ENCODE results near the gene CRKL.
A peak's percentile ranks its signal among the peaks of the same experiment; 100 is the strongest.

CRKL gene

DNA sequence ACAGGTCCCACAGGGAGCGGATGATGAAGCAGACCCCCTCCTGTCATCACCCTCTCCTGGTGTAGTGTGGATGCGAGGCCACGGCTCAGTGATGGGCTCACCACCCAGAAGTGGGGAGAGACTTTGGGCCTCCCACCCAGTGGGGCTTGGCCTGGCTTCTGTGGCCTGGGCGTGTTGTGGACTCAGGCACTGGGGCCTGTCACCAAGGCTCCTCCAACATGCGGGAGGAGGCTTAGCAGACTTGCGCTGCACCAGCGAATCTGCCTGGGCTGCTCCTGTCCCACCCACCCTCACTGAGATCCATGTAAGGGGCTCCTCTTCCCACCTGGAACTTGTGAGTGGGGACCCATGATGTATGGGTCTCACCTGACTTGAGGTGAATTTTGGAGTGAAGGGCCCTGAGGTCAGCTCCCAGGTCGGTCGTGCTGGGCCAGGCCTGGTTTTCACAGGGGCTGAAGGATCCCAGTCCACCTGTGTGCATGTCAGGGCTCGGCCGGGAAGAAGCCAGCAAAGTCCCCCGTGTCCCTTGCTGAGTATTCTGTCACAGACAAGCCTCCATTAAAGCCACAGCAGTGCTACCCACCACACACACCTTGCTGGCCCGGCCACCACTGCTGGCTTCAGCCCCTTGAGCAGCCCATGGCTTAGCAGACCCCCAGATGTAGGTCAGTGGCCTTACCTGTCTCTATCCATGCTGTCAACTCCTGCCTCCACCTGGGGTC, 80.5 kb downstream of the CRKL start:
- DNase-seq (ENCODE audit: low read depth): no peak

DNA sequence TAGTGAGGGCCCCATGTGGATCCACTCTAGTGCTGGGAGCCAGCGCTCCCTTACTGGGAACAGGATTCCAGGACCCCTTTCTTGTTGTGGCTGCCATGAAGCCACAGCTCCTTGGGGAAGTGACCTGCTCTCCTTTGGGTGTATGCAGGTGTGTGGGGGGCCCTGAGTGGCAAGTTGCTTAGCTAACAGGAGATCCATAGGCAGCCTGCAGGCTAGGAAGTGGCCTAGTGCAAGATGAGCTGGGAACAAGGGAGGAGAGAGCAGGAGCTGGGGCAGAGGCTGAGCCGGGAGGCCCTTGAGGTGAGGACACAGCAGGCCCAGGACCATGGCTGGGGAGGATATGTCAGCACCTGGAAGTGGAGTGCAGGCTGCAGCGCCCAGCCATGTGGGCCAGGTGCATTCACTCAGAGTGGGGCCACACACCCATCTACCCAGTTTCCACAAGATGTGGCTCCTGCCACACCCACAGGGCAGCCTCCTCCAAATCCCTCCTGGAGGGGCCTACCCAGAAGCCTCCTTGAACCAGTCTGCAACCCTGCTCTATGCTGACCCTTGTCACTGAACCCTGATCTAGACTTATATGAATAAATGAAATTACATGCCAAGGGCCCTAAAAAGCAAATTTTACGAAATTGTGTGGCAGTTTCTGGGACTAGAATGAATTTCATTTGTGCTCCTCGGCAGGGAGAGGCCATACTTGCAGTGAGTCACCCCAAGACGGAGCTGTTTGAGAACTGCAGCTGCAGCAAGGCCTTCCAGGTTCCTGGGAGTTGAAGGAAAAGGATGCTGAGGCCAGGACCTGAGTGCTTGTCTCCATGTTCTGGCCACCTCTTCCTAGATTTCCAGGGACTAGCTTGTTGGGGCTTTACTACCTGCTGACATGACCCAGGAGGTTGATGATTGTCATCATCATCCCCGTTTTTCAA, 81.5 kb downstream of the CRKL start:
- no peak for DNase-seq (ENCODE audit: low read depth)

DNA sequence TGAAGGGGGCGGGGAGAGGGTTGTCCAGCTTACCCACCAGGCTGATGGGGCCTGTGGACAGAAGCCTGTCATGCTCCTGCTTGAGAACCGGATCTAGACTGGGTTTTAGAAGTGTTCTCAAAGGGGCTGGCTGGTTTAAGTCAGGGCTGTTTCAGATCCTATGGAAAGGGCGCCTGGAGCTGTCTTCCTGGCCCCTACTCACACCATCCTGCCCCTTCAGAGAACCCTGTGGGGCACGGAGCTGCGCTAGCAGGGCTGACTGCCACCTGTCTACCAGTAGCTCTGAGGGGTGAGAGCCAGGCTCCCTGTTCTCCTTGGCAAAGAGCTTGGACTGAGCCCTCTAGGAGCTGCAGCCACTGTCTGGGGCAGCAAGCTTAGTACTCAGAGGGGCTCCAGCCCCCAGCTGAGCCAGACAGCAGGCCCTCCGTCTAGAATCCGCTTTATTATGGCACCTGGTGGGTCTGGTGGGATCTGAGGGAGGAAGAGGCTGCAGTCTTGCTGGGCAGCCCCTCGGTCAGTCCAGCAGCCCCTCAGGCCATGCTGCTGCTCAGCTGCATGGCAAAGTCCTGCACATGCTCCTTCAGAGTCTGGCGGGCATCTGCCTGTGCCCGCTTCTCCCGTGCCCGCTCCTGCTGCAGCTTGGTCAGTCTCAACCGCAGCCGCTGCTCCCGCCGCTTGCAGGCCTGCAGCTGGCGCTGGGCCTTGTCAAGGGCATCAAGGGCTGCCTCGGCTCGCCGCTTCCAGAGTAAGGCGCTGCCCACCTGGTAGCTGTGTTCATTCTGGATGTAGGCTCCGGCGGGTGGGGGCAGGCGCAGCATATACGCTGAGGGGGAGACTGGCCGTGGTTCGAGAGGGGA, 82.4 kb downstream of the CRKL start:
- no peak for DNase-seq (ENCODE audit: low read depth)

DNA sequence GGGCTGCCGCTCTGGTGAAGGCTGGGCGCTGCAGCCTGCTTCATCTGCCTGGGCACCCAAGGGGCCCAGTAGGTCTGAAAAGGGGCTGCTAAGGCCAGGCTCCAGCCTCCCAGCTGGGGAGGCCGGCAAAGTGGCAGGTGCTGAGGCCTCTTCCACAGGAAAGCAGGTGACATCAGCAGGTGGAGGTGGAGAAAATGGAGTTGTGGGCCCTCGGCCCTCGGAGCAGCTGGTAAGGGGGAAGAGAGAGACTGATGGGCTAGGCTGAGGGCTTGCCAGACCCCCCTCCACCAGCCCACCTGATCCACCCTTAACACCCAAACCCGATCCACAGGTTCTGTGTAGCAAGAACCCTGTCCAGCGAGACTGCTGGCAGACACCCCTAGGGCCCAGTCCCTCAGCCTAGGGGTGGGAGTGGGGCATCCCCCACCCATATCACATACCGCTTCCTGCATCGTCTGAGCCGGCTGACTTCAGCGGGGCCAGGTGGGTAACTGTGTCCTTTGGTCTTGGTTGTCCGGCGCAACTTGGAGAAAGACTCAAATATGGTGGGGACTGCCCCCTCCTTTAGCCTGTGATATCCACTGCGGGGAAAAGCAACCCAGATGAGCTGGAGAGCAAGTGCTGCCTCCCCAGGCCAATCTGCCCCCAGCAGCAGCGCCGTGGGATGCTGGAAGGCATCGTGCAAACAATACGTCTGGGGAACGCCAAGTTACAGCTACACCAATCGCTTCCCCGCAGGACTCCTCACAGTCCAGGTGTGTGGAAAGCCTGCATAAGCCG, 83.2 kb downstream of the CRKL start:
- no peak for DNase-seq (ENCODE audit: low read depth)

DNA sequence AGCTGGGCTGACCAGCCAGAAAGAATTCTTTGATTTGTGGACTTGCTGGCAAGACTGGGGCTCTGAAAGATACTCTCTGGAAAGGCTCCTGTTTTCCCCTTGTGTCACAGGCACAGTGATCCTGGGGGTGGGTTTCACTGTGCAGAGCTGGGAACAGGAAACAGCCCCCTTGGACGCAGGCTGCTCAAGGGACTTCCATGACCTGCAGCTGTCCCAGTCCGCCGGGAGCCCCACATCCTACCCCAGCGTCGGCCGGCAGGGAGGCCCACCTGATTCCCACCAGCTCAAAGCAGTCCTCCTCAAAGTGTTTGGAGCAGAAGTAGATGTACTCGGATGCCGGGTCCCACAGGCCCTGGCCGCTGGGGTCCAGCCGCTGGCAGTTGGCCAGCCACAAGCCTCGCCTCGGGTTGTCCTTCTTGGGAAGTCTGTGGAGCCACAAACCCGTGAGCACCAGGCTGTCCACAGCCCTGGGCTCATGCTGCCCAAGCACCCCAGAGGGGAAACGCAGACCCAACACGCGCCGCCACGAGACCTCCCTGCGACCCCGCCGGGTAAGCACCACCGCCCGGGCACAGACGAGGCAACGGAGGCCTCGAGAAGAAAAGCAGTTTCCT, 83.9 kb downstream of the CRKL start:
- no peak for DNase-seq (ENCODE audit: low read depth)

DNA sequence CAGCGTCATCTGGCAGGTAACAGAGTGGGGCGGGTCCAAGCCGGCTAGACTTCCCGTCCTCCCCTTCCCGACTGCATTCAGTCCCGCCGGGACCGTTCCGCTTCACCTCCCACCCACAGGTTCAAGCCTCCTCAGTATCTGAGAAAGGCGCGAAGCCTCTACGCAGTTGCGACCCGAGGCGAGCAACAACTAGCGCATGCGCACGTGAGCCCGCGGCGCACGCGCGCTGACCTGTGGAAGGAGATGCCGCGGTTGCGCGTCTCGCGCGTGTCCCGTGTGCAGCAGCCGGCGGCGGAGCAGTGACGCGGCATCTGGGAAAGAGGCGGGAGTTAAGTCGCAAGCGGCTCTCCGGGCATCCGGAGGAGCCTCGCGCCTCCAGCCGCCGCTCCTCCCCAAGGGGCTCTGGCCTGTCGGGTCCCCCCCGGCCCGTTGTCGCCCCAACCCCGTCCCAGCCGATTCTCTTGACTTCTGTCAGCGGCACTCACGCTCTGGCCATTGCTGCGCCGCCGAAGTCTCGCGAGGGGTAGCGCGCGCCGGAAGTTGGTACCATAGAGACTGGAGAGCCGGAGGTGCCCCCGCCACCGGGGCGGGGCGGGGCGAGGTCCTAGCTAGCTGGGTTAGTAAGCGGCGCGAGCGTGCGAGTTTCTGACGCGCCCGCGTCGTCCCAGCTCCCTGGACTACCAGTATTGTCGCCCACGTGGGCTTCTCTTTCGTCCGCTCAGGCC, 84.6 kb downstream of the CRKL start, which contains the start of gene THAP7:
Gene THAP7 (minus strand): TSS at position 518 of the 725 bp plus-strand sequence. CDS start 207 bp downstream, at position 311.
- peak; percentile 96 for DNase-seq (ENCODE audit: low read depth)

Data from activated T-cell treated with anti-CD3 and anti-CD28 coated beads for 1 hour (primary cell).